K562 (cell line): ENCODE data around the gene TTBK1. TPM values are rescaled to one million over a fixed set of nuclear protein-coding genes. Genes with fewer than 3 reads are reported as not detected.

ENCODE experiments used
- ATF1 ChIP-seq, 2 experiments: fragments of 450-650 bp in 1 of 2; IDR thresholded peaks; 2 replicates each; pipeline ENCODE4 v1.6.1; 2016; ENCODE audit warnings: missing compliant biosample characterization in 1 of 2, missing genetic modification characterization in 1 of 2
- CXXC5 ChIP-seq: fragments of 250-450 bp; sonication (Bioruptor Pico); IDR thresholded peaks from 2 replicates; pipeline ENCODE4 v1.8.0; 2022; ENCODE audit warnings: inconsistent platforms, mild to moderate bottlenecking, moderate library complexity
- FOXA3 ChIP-seq, 2 experiments: fragments of 450-650 bp in 1 of 2; sonication (generic) in 1 of 2; formaldehyde crosslinking; IDR thresholded peaks in 1 of 2; conservative IDR thresholded peaks in 1 of 2; 2 replicates each; pipeline versions ENCODE4 v1.4.0 to v1.8.0; 2020 to 2022; ENCODE audit warnings: mild to moderate bottlenecking in 2 of 2, missing genetic modification reagents in 1 of 2
- FOXP4 ChIP-seq: sonication (generic); formaldehyde crosslinking; IDR thresholded peaks from 2 replicates; pipeline ENCODE4 v1.8.0; 2022; ENCODE audit warnings: mild to moderate bottlenecking, missing genetic modification reagents, borderline replicate concordance
- FUS ChIP-seq: fragments of 200-400 bp; formaldehyde crosslinking; optimal IDR thresholded peaks from 2 replicates; pipeline ENCODE3; 2017; ENCODE audit warnings: low read depth, low read length
- GABPB1 ChIP-seq: sonication (generic); formaldehyde crosslinking; IDR thresholded peaks from 2 replicates; pipeline ENCODE4 v1.8.0; 2022; ENCODE audit warnings: mild to moderate bottlenecking, missing genetic modification reagents
- KHSRP ChIP-seq: fragments of 450-650 bp; IDR thresholded peaks from 2 replicates; pipeline ENCODE4 v1.6.1; 2017
- KLF1 ChIP-seq: fragments of 450-650 bp; IDR thresholded peaks from 2 replicates; pipeline ENCODE4 v1.6.1; 2016; ENCODE audit warnings: missing genetic modification characterization, missing compliant biosample characterization
- MCM2 ChIP-seq: fragments of 450-650 bp; IDR thresholded peaks from 2 replicates; pipeline ENCODE4 v1.6.1; 2017; ENCODE audit warnings: low read depth, mild to moderate bottlenecking
- RBBP5 ChIP-seq: fragments of 200-600 bp; sonication (generic); IDR thresholded peaks from 2 replicates; pipeline ENCODE4 v1.6.1; 2012; ENCODE audit warnings: borderline replicate concordance, mild to moderate bottlenecking, low read length, control low read depth, inconsistent platforms; ENCODE audit not compliant: insufficient read depth, poor library complexity, severe bottlenecking
- SETDB1 ChIP-seq: IDR thresholded peaks from one replicate; pipeline ENCODE4 v1.6.1; 2012; ENCODE audit warnings: low read length, control low read depth, inconsistent platforms
- SIX5 ChIP-seq, 2 experiments: IDR thresholded peaks; 2 replicates each; pipeline ENCODE4 v1.6.1; 2011; ENCODE audit warnings: low read length in 2 of 2, borderline replicate concordance in 1 of 2, low read depth in 1 of 2, mild to moderate bottlenecking in 1 of 2, moderate library complexity in 1 of 2; ENCODE audit not compliant: insufficient read depth in 1 of 2
- SMARCA5 ChIP-seq: fragments of 450-650 bp; IDR thresholded peaks from 2 replicates; pipeline ENCODE4 v1.6.1; 2016
- SMC3 ChIP-seq: conservative IDR thresholded peaks from 2 replicates; pipeline ENCODE4 v1.6.1; 2011; ENCODE audit warnings: low read depth, low read length, improper control_type of control experiment; ENCODE audit not compliant: insufficient read depth
- SRSF7 ChIP-seq: fragments of 200-400 bp; formaldehyde crosslinking; optimal IDR thresholded peaks from 2 replicates; pipeline ENCODE3; 2017; ENCODE audit warnings: mild to moderate bottlenecking, low read depth, low read length
- ZBTB17 ChIP-seq: fragments of 450-650 bp; formaldehyde crosslinking; IDR thresholded peaks from 2 replicates; pipeline ENCODE4 v1.4.0; 2020; ENCODE audit warnings: mild to moderate bottlenecking
- ZBTB33 ChIP-seq: sonication (generic); formaldehyde crosslinking; IDR thresholded peaks from 2 replicates; pipeline ENCODE4 v1.8.1; 2023; ENCODE audit warnings: mild to moderate bottlenecking, missing genetic modification reagents
- ZBTB8A ChIP-seq: fragments of 450-650 bp; IDR thresholded peaks from 2 replicates; pipeline ENCODE4 v1.6.1; 2018; ENCODE audit warnings: mild to moderate bottlenecking, moderate library complexity; ENCODE audit not compliant: partially characterized antibody
- ZEB2 ChIP-seq: fragments of 450-650 bp; IDR thresholded peaks from 2 replicates; pipeline ENCODE4 v1.6.1; 2016
- ZNF175 ChIP-seq: fragments of 200-800 bp; sonication (Bioruptor generic); IDR thresholded peaks from 2 replicates; pipeline ENCODE4 v1.6.1; 2016; ENCODE audit warnings: low read depth, mild to moderate bottlenecking, missing genetic modification characterization, missing compliant biosample characterization
- ZNF274 ChIP-seq: IDR thresholded peaks from 2 replicates; pipeline ENCODE4 v1.6.1; 2011; ENCODE audit warnings: low read depth, mild to moderate bottlenecking, low read length, moderate library complexity, borderline replicate concordance
- ZNF324 ChIP-seq: fragments of 250-450 bp; sonication (Bioruptor Pico); IDR thresholded peaks from 2 replicates; pipeline ENCODE4 v1.4.0; 2020; ENCODE audit warnings: mild to moderate bottlenecking
- ZNF41 ChIP-seq: fragments of 250-450 bp; sonication (Bioruptor Pico); conservative IDR thresholded peaks from 2 replicates; pipeline ENCODE4 v1.4.0; 2020; ENCODE audit warnings: mild to moderate bottlenecking
- ZNF444 ChIP-seq: fragments of 250-450 bp; sonication (Bioruptor Pico); IDR thresholded peaks from 2 replicates; pipeline ENCODE4 v1.4.0; 2020; ENCODE audit warnings: mild to moderate bottlenecking, moderate library complexity
- ZNF766 ChIP-seq: fragments of 200-800 bp; sonication (Bioruptor generic); conservative IDR thresholded peaks from 2 replicates; pipeline ENCODE4 v1.6.1; 2016; ENCODE audit warnings: missing genetic modification characterization, missing compliant biosample characterization
- ZNF780A ChIP-seq: fragments of 250-450 bp; sonication (Bioruptor Pico); IDR thresholded peaks from 2 replicates; pipeline ENCODE4 v1.5.0; 2021; ENCODE audit warnings: mild to moderate bottlenecking
- polyA plus RNA-seq, 8 experiments: library from polyadenylated mRNA; depleted of rRNA in 4 of 8; stranded (reverse) in 5 of 8; unstranded in 3 of 8; fragments of >200 nt; fragmentation: Nextera tagmentation in 2 of 8; fragmentation: Illumina TruSeq in 1 of 8; extraction: Ambion mirVana in 2 of 8; extraction: Trizol in 1 of 8; gene quantifications; 2 replicates each; pipeline versions ENCODE4 v1.2.1 to v1.2.3, GENCODE V29; 2011 to 2014; ENCODE audit warnings: inconsistent platforms in 1 of 8, missing spikeins in 1 of 8
- total RNA-seq, 7 experiments: library from RNA; depleted of rRNA in 6 of 7; stranded (reverse); fragments of >200 nt in 6 of 7; fragmentation: Illumina TruSeq in 2 of 7; extraction: Trizol in 2 of 7; gene quantifications; 2 replicates each; pipeline versions ENCODE4 v1.2.1 to v1.2.3, GENCODE V29; 2011 to 2021; ENCODE audit warnings: low replicate concordance in 1 of 7

TTBK1 gene
- total and polyA plus RNA-seq, 9 of the 15 experiments (the other 6 are each of a cell fraction or from before 2014, with no cell fraction given), result not detected

GRCh38 chr6:43247114-43247999 is 4.1 kb downstream of the TTBK1 start (continued):
- TF ChIP-seq ZNF444 (no peak), KLF1 (tag) (no peak), KHSRP (no peak), SMARCA5 (no peak), SIX5 (IDR thresholded peaks at IDR 0.05; ENCODE audit: borderline replicate concordance in 1 of 2, insufficient read depth in 1 of 2, low read depth in 1 of 2, low read length in 2 of 2) (peak; percentile 96 to 98), ZBTB33 (peak; percentile 48; the same call in 1 of the 2 replicates), FOXA3 (CRISPR knock-in tag; conservative IDR thresholded peaks at IDR 0.05 in 1 of 2, IDR thresholded peaks at IDR 0.05 in 1 of 2) (no peak), ZNF274 (no peak), ZNF766 (CRISPR knock-in tag) (peak; percentile 97), FOXP4 (CRISPR knock-in tag) (no peak), RBBP5 (no peak), ZNF175 (CRISPR knock-in tag) (peak; percentile 93), MCM2 (no peak), ZNF780A (CRISPR knock-in tag) (no peak), SETDB1 (no peak), ZNF41 (CRISPR knock-in tag) (no peak), ZNF324 (CRISPR knock-in tag) (no peak), ZBTB17 (CRISPR knock-in tag) (peak; percentile 24; the same call in 1 of the 2 replicates), SMC3 (0 out of 2 replicates have a peak, but pooled peaks have one; percentile 10), GABPB1 (CRISPR knock-in tag) (peak; percentile 83), CXXC5 (CRISPR knock-in tag) (peak; percentile 43), SRSF7 (no peak), ZEB2 (0 out of 2 replicates have a peak, but pooled peaks have one; percentile 35), ATF1 (CRISPR knock-in tag; IDR thresholded peaks at IDR 0.05) (no peak), ATF1 (tag; IDR thresholded peaks at IDR 0.05) (peak; percentile 46; the same call in 1 of the 2 replicates), ZBTB8A (no peak), FUS (no peak)
